ENCODE measurements around the gene ANKRD2.
"Not testable (repeated sequence)": the region's sequence is repeated elsewhere in the genome, so short reads cannot be mapped to it uniquely, and the experiment has no call there.

Gene ANKRD2

GRCh38 chr10:97548828-97549455, 23.6 kb upstream of the ANKRD2 start:
- H3K4me1 ChIP-seq (ENCODE audit: control insufficient read depth in 1 of 2, insufficient read depth in 1 of 2, low read depth in 1 of 2, low read length in 1 of 2): peaks cover 0 to 5% of the 10 kb centered on the region in 2 experiments
- H3K27me3 ChIP-seq: no peaks in the 10 kb centered on the region
- H3K27ac ChIP-seq: no peak overlapping the region
- H3K9me3 ChIP-seq: no peaks in the 10 kb centered on the region
- no peak overlapping the region for H3K4me3 ChIP-seq (ENCODE audit: low read depth in 1 of 2, low read length in 1 of 2)
- TF ChIP-seq CTCF (IDR thresholded peaks at IDR 0.05): no peak
- peaks cover 12% of the 10 kb centered on the region for H3K36me3 ChIP-seq

GRCh38 chr10:97549587-97550322, 22.8 kb upstream of the ANKRD2 start:
- Histone ChIP-seq H3K27ac (no peak overlapping the region), H3K27me3 (no peaks in the 10 kb centered on the region), H3K4me1 (ENCODE audit: control insufficient read depth in 1 of 2, insufficient read depth in 1 of 2, low read depth in 1 of 2, low read length in 1 of 2) (peaks cover 0 to 5% of the 10 kb centered on the region in 2 experiments), H3K9me3 (no peaks in the 10 kb centered on the region), H3K4me3 (ENCODE audit: low read depth in 1 of 2, low read length in 1 of 2) (no peak overlapping the region), H3K36me3 (peaks cover 12% of the 10 kb centered on the region)
- TF ChIP-seq CTCF (IDR thresholded peaks at IDR 0.05): no peak

- H3K36me3 ChIP-seq: peaks cover 12% of the 10 kb centered on the region
- H3K27ac ChIP-seq: no peak overlapping the region
These were observed 22.0 kb upstream of the ANKRD2 start for GRCh38 chr10:97550336-97551149.

GRCh38 chr10:97551271-97551670, 21.3 kb upstream of the ANKRD2 start:
- no peaks in the 10 kb centered on the region for H3K9me3 ChIP-seq
- H3K27me3 ChIP-seq: no peaks in the 10 kb centered on the region
- no peaks in the 10 kb centered on the region for H3K4me1 ChIP-seq (ENCODE audit: control insufficient read depth in 1 of 2, insufficient read depth in 1 of 2, low read depth in 1 of 2, low read length in 1 of 2)
- TF ChIP-seq CTCF (IDR thresholded peaks at IDR 0.05): no peak
- H3K27ac ChIP-seq: no peak overlapping the region
- H3K36me3 ChIP-seq: peaks cover 12% of the 10 kb centered on the region
- no peak overlapping the region for H3K4me3 ChIP-seq (ENCODE audit: low read depth in 1 of 2, low read length in 1 of 2)

More at GRCh38 chr10:97550336-97551149, 22.0 kb upstream of the ANKRD2 start:
- Histone ChIP-seq H3K4me3 (ENCODE audit: low read depth in 1 of 2, low read length in 1 of 2) (no peak overlapping the region), H3K27me3 (no peaks in the 10 kb centered on the region), H3K4me1 (ENCODE audit: control insufficient read depth in 1 of 2, insufficient read depth in 1 of 2, low read depth in 1 of 2, low read length in 1 of 2) (peaks cover 0 to 1% of the 10 kb centered on the region in 2 experiments), H3K9me3 (no peaks in the 10 kb centered on the region)
- TF ChIP-seq CTCF (IDR thresholded peaks at IDR 0.05): no peak

- Histone ChIP-seq H3K4me3 (ENCODE audit: low read depth in 1 of 2, low read length in 1 of 2) (no peak overlapping the region), H3K27me3 (no peaks in the 10 kb centered on the region), H3K4me1 (ENCODE audit: control insufficient read depth in 1 of 2, insufficient read depth in 1 of 2, low read depth in 1 of 2, low read length in 1 of 2) (no peaks in the 10 kb centered on the region), H3K36me3 (peaks cover 9% of the 10 kb centered on the region), H3K27ac (peak overlapping the region; percentile 9), H3K9me3 (no peaks in the 10 kb centered on the region)
- TF ChIP-seq CTCF (IDR thresholded peaks at IDR 0.05): peak; percentile 60
These were observed 19.0 kb upstream of the ANKRD2 start for GRCh38 chr10:97553575-97554031.

GRCh38 chr10:97554336-97554735, 18.2 kb upstream of the ANKRD2 start:
- not testable (repeated sequence) for H3K4me1 ChIP-seq (ENCODE audit: control insufficient read depth in 1 of 2, insufficient read depth in 1 of 2, low read depth in 1 of 2, low read length in 1 of 2); H3K4me3 ChIP-seq (ENCODE audit: low read depth in 1 of 2, low read length in 1 of 2); H3K36me3 ChIP-seq; H3K27me3 ChIP-seq; H3K9me3 ChIP-seq; H3K27ac ChIP-seq

- H3K9me3 ChIP-seq; H3K27ac ChIP-seq; H3K27me3 ChIP-seq; H3K4me3 ChIP-seq (ENCODE audit: low read depth in 1 of 2, low read length in 1 of 2); H3K36me3 ChIP-seq; H3K4me1 ChIP-seq (ENCODE audit: control insufficient read depth in 1 of 2, insufficient read depth in 1 of 2, low read depth in 1 of 2, low read length in 1 of 2): not testable (repeated sequence)
These were observed 17.0 kb upstream of the ANKRD2 start for GRCh38 chr10:97555541-97555940.

- H3K4me3 ChIP-seq (ENCODE audit: low read depth in 1 of 2, low read length in 1 of 2); H3K36me3 ChIP-seq; H3K4me1 ChIP-seq (ENCODE audit: control insufficient read depth in 1 of 2, insufficient read depth in 1 of 2, low read depth in 1 of 2, low read length in 1 of 2); H3K27ac ChIP-seq; H3K27me3 ChIP-seq; H3K9me3 ChIP-seq: not testable (repeated sequence)
These were observed 11.7 kb upstream of the ANKRD2 start for GRCh38 chr10:97560731-97561381.

Data from neutrophil (primary cell).